Mucosa of gallbladder (tissue), 1 donor: ENCODE data around the gene FRS2. TPM values are rescaled to one million over a fixed set of nuclear protein-coding genes. Genes with fewer than 3 reads are reported as not detected.

ENCODE experiments used
- DNase-seq: peaks from one replicate; pipeline ENCODE4 v3.0.0-alpha.2; 2020; ENCODE audit warnings: low spot score
- total RNA-seq: library from RNA; stranded (reverse); gene quantifications from one replicate; pipeline ENCODE4 v1.2.1, GENCODE V29; 2021
- donor health status: DM: no; HTN: no; CAD: no.

The FRS2 gene
- total RNA-seq, 1 donor from 2014 or later, result 31.1 TPM

- DNase-seq, result no peak
Measured at GRCh38 chr12:69501154-69501895, 31.1 kb downstream of the FRS2 start.

DNA sequence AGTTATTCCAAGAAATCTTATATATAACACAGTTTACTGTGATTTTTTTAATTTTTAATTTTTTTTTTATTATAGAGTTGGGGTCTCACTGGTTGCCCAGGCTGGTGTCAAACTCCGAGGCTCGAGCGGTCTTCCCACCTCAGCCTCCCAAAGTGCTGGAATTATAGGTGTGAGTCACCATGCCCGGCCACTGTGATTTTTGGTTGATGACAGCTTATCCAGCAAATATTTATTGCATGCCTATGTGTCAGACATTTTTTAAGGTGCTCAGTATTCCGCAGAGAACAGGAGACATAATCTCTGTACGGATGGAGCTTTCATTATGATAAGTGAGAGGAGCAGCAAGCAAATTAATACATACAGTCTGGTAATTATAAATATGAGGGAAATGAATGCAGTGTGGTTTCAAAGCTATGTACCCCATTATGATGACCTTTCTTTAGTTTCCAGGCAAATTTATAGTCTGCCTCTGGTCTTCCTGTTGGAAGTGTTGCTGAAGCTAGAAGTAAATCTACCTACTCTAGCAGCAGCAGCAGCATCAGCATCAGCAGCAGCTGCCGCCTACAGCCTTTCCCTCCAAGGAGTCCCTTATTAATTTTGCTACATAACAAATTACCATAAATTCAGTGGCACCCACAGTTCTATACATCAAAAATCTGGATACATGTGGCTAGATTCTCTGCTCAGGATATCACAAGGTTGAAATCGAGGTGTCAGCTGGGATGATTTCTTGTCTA lies 32.3 kb downstream of the FRS2 start:
- no peak for DNase-seq

- DNase-seq, result no peak
Measured at GRCh38 chr12:69508091-69508490, 37.9 kb downstream of the FRS2 start.

GRCh38 chr12:69508621-69509020 lies 38.4 kb downstream of the FRS2 start:
- DNase-seq, result no peak

- DNase-seq, result no peak
Measured at GRCh38 chr12:69509308-69509736, 39.1 kb downstream of the FRS2 start.

DNA sequence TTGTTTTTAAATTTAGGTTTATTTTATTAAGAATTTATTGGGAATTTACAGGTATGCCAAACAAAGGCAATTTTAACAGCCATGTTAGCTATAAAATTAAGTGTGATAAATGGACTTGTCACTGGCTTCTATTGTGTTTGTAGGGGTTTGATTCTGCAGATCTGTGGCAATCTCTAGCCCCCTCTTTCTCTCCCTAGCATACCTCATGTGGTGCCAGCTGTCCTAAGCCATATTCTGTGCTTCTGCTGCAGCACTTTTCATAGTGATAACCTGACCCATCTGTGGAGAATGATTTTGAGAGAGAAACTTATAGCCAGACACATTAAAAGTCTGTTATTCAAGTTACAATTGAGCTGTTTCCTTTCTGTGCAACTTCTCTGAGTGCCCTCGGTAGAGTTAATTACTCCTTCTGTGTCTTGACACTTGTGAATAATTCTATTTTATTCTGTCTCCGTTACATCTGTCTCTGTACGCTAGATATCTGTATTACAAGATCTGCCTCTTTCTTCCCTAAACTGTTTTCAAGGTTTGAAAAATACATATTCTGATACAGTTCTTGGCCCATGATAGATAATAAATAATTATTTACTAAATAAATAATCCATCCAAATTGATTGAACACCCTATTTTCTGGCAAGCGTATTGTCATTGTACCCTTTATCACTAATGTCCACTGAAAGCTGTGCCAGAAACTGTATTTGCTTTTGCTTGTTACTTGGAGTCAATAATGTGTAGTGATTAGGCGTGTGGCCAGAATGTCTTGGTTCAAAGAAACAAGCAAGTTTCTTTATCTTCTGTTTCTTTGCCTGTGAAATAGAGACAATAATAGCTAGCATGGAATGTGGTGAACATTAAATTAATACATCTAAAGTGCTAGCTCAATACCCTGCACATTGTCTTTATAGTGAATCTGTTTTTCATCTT lies 40.0 kb downstream of the FRS2 start:
- DNase-seq, result peak; percentile 54

- DNase-seq, result no peak
Measured at GRCh38 chr12:69511016-69511415, 40.8 kb downstream of the FRS2 start.

- DNase-seq, result no peak
Measured at GRCh38 chr12:69511469-69512267, 41.5 kb downstream of the FRS2 start.

DNA sequence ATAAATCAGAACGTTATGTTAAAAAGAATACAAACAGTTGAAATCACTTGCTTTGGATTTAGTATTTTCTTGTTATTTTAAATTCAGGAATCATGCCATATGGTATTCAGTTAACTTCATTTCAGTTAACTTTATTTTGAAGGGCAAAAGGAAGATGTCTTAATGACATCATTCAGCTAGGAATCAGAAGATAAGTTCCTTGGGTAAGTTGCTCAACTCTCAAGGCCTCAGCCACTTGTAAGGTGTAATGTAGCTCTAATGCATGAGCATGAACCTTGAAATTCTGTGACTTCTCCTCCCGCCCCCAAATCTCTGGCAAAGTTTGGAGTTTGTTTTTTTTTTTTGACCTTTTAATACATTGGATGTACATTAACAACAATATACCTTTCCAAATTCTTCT lies 42.6 kb downstream of the FRS2 start:
- DNase-seq, result no peak

DNA sequence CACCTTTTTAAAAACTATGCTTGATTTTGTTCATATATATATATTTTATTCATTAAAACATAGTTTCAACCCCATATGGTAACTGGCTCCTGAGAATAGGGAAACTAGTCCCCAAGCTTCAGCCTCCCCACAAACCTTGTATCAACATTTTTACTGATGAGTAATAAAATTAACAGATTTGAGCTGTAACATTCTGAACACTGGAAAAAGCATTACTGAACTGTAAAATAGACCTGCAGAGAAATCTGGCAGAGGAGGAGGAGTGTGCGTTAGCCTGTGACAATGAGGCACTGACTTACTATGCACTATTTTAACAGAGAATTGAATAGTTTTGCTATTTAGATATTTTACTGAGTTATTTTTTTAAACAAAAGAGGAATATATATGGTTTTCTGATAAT lies 43.1 kb downstream of the FRS2 start:
- no peak for DNase-seq

- DNase-seq, result no peak
Measured at GRCh38 chr12:69514111-69514510, 43.9 kb downstream of the FRS2 start.

- no peak for DNase-seq
Measured at GRCh38 chr12:69514845-69515244, 44.7 kb downstream of the FRS2 start.

- DNase-seq, result no peak
Measured at GRCh38 chr12:69515394-69515930, 45.3 kb downstream of the FRS2 start.

DNA sequence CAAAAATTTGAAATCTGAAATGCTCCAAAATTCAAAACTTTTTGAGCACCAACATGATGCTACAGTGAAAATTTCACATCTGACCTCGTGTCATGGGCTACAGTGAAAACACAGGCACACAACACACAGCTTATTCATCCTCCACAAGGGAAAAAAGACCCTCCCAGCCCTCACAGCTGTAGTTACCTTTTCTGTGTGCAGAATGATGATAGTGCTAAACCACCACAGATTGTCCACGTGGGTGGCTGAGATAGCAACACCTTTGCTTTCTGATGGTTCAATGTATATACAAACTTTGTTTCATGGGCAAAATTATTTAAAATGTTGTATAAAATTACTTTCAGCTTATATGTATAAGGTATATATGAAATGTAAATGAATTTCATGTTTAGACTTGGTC lies 46.8 kb downstream of the FRS2 start:
- no peak for DNase-seq

DNA sequence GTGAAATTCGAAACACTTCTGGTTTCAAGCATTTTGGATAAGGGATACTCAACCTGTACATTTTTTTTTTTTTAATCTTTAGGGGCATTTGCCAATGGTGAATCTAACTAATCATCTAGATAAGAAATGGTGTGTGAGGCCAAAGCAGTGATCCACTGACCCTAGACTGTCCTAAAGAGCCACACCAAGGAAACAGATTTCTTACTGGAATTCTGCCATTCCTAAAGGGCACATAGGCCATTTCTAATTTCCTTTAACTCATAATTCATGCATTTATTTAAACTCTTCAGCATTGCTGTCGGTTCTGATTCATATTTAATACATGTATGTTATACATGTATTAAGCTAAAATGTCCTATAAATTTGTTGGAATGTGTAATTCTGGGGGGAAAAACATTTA lies 47.2 kb downstream of the FRS2 start:
- DNase-seq, result no peak

- no peak for DNase-seq
Measured at GRCh38 chr12:69519871-69520270, 49.7 kb downstream of the FRS2 start.

DNA sequence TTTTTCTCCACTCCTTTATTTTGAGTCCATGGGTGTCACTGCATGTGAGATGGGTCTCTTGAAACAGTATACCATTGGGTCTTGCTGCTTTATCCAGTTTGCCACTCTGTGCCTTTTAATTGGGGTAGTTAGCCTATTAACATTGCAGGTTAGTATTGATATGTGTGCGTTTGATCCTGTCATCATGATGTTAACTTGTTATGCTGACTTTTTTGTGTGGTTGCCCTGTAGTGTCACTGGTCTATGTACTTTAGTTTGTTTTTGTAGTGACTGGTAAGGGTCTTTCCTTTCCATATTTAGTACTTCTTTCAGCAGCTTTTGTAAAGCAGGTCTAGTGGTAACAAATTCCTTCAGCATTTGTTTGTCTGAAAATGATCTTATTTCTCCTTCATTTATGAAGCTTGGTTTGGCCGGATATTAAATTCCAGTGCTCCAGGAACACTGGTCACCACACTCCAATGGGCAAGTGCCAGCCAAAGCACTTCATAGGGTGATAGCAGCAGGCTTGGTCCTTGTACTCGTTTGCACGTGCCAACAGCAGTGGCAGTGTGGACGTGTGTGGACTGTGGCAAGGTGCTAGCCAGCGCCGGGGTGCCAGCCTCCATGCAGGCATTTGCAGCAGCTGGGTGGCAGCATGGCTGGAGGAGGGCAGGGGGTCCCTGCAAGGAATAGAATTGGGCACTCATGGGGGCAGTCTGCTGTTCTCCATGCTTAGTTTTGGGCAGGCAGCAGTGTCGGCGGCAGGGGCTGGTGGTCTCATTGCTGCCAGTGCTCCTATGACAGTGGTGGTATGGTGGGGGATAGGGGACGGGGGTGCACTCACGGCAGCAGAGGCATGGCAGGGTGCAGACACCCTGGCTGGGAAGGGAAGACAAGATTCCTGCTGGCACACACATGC lies 53.5 kb downstream of the FRS2 start:
- no peak for DNase-seq

DNA sequence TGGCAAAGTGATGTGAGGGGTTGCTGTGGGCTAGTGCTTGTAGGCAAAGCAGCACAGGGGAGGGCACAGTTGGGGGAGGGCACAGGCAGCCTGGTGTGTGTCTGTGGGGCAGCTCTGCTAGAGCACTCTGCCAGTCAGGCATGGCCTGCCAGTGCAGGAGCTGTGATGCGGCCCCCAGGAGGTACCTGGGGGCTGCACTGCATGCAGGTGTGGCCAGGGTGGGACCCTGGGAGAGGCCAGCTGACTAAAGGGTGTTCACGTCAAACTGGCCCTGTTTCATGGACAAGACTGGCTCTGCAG lies 54.1 kb downstream of the FRS2 start:
- no peak for DNase-seq

- no peak for DNase-seq
Measured at GRCh38 chr12:69524755-69525469, 54.7 kb downstream of the FRS2 start.
